Panc1 (cell line): ENCODE data around the gene CAVIN2.

Experiments used
- POLR2AphosphoS5 ChIP-seq: IDR thresholded peaks from 2 replicates; pipeline ENCODE4 v1.6.1; 2012; ENCODE audit warnings: mild to moderate bottlenecking, low read depth, low read length, moderate library complexity
- SIN3A ChIP-seq: IDR thresholded peaks from 2 replicates; pipeline ENCODE4 v1.6.1; 2012; ENCODE audit warnings: low read depth, mild to moderate bottlenecking, low read length, moderate library complexity, borderline replicate concordance; ENCODE audit not compliant: insufficient read depth
- TF ChIP-seq, protein P1 (sequence below): fragments of 450-650 bp; IDR thresholded peaks from 2 replicates; pipeline ENCODE4 v1.5.1; 2017; ENCODE audit warnings: mild to moderate bottlenecking
- TF ChIP-seq, protein P2 (sequence below), 2 experiments: IDR thresholded peaks; 2 replicates each; pipeline ENCODE4 v1.6.1; 2011 to 2012; ENCODE audit warnings: low read depth in 2 of 2, control low read depth in 1 of 2, low read length in 1 of 2, mild to moderate bottlenecking in 1 of 2, moderate library complexity in 1 of 2; ENCODE audit not compliant: insufficient read depth in 1 of 2

DNA sequence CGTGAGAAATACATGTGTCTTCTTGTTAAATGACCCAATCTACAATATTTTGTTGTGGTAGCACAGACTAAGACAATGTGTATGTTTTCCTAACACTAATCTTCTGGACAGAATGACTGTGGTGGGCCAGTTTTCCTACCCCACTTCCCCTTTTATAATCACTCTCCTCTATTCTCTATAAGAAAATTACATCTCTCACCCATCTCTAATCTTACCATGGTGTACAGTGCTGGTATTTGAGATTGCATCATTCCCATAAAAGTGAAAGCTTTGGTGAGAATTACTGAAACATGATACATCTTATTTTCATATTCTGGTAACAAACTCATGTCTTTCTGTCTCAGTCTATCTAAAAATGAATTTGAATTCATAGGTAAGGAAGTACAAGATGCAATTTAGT lies 40.5 kb downstream of the CAVIN2 start:
- TF ChIP-seq, protein P1, sequence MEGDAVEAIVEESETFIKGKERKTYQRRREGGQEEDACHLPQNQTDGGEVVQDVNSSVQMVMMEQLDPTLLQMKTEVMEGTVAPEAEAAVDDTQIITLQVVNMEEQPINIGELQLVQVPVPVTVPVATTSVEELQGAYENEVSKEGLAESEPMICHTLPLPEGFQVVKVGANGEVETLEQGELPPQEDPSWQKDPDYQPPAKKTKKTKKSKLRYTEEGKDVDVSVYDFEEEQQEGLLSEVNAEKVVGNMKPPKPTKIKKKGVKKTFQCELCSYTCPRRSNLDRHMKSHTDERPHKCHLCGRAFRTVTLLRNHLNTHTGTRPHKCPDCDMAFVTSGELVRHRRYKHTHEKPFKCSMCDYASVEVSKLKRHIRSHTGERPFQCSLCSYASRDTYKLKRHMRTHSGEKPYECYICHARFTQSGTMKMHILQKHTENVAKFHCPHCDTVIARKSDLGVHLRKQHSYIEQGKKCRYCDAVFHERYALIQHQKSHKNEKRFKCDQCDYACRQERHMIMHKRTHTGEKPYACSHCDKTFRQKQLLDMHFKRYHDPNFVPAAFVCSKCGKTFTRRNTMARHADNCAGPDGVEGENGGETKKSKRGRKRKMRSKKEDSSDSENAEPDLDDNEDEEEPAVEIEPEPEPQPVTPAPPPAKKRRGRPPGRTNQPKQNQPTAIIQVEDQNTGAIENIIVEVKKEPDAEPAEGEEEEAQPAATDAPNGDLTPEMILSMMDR = no peak
- no peak for TF ChIP-seq POLR2AphosphoS5
- TF ChIP-seq, protein P2, sequence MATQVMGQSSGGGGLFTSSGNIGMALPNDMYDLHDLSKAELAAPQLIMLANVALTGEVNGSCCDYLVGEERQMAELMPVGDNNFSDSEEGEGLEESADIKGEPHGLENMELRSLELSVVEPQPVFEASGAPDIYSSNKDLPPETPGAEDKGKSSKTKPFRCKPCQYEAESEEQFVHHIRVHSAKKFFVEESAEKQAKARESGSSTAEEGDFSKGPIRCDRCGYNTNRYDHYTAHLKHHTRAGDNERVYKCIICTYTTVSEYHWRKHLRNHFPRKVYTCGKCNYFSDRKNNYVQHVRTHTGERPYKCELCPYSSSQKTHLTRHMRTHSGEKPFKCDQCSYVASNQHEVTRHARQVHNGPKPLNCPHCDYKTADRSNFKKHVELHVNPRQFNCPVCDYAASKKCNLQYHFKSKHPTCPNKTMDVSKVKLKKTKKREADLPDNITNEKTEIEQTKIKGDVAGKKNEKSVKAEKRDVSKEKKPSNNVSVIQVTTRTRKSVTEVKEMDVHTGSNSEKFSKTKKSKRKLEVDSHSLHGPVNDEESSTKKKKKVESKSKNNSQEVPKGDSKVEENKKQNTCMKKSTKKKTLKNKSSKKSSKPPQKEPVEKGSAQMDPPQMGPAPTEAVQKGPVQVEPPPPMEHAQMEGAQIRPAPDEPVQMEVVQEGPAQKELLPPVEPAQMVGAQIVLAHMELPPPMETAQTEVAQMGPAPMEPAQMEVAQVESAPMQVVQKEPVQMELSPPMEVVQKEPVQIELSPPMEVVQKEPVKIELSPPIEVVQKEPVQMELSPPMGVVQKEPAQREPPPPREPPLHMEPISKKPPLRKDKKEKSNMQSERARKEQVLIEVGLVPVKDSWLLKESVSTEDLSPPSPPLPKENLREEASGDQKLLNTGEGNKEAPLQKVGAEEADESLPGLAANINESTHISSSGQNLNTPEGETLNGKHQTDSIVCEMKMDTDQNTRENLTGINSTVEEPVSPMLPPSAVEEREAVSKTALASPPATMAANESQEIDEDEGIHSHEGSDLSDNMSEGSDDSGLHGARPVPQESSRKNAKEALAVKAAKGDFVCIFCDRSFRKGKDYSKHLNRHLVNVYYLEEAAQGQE (IDR thresholded peaks at IDR 0.05; ENCODE audit: insufficient read depth in 1 of 2, low read depth in 2 of 2, low read length in 1 of 2) = no peak
- no peak for TF ChIP-seq SIN3A
